ENCODE data around the gene GBA3.

DNA sequence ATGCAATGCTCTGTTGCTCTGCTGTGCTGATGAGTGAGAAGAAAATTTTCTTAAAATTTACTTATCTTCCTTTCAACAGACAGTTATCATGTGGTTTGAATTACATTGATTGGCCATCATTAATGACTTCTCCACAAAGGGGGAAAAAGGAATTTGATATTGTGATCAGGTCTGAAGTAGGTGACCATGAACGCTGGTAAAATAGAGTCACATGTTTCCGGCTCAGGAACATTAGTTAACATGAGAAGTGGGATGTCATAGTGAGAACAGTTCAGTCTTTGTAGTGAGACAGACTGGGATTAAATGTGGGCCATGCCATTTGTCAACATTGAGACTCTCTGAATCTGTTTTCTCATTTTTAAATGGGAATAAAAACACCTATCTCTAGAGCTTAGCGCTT lies 50.6 kb downstream of the GBA3 start:
- TF ChIP-seq EZH2 (IDR thresholded peaks at IDR 0.05; ENCODE audit: insufficient read depth, poor library complexity, severe bottlenecking), result no peak
- TF ChIP-seq EZH2phosphoT487 (IDR thresholded peaks at IDR 0.05; ENCODE audit: insufficient read depth, low read depth), result no peak

Measured in GM23248 (cell line).